NCI-H187 (cell line): ENCODE data around the gene INS.

ENCODE experiments used
- DNase-seq, 2 experiments: peaks; one replicate each; lab custom pipeline; 2025; lab: John Stamatoyannopoulos, UW

INS gene

DNA sequence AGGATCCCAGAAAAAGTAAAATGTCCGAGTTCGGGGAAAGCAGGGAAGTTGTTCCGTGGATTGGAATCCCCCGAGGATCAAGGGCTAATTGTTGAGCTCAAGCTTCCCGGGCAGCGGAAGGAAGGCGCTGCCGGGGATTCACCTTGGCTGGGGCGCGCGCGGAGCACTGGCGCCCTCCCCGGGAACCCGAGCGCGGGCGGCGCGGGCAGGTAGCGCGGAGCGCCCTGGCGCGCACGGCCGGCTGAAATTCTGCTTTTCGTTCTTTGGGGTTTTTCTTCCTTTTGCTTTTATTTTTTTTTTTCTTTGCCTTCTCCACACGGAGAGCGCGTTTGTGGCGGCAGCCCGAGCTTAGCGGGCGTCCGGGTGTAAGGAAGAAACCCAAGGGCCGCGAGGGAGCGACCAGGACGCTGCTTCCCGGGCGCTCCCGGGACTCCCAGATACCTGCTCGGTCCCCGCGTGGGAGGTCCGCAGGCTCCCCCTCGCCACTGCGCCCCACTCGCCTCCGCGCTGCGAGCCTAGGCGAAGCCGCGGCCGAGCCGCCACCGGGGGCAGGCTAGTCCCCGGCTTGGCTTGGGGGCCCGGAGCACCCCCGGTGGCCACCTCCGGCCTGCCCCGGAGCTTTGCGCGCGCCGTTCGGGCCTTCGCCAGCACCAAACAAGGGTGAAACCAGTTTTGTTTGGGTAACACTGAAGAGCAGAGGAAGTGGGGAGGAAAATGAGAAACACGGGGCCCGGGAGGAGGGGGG lies 17.0 kb downstream of the INS start:
- no peak for DNase-seq

DNA sequence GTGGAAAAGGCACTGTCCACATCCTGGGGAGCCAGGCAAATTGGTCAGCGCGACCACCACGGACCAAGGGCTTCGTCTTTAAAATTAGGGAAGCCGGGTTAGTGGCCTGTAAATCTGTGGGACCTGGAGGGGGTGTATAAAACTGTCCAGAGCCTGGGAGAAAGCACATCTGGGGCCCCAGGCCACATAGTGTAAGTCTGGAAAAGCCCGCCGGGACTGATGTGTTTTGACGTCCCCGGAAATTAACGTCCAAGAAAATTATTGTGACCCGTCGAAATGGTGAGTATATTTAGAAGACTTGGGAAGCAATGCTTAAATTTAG lies 17.6 kb downstream of the INS start:
- no peak for DNase-seq

DNA sequence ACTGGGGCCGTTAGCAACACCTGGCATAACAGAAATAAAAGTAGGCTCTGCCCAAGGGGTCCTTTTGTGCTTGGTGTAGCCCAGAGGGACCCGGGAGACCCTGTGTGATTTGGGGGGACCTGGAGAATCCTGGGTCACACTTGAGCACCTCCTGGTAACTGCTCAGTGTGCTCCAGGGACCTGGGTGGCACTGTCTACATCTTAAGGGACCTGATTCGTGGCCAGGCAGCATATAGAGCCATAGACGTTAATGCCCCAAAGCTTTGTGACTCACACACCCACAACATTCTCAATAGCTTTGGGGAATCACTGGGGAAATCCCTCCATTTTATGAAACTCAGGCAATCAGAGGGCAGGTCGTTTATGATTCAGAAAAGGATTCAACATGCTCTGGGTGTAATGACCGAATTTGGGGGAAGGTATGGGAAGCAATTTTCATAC lies 18.2 kb downstream of the INS start:
- DNase-seq, result no peak

DNA sequence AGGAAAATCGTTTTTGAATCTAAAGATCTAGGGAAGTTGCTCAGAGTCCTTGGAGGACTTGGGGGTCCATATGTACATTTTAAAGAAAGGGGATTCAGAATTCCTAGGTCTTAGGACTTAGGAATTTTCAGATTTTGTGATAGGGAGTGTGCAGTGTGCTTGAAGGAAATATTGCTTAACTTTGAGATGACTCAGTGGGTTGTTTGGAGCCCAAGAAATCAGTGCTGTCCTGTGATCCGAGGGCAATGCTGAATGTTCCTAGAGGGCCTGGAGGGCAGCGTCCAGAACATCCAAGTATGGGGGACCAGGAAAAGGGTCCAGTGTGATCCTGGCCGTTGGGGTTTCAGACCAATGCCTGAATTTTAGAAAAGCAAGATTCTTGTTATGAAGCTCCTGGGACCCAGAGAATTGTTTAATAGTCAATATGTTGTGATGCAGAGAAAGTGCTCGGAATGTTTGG lies 18.7 kb downstream of the INS start:
- no peak for DNase-seq

DNA sequence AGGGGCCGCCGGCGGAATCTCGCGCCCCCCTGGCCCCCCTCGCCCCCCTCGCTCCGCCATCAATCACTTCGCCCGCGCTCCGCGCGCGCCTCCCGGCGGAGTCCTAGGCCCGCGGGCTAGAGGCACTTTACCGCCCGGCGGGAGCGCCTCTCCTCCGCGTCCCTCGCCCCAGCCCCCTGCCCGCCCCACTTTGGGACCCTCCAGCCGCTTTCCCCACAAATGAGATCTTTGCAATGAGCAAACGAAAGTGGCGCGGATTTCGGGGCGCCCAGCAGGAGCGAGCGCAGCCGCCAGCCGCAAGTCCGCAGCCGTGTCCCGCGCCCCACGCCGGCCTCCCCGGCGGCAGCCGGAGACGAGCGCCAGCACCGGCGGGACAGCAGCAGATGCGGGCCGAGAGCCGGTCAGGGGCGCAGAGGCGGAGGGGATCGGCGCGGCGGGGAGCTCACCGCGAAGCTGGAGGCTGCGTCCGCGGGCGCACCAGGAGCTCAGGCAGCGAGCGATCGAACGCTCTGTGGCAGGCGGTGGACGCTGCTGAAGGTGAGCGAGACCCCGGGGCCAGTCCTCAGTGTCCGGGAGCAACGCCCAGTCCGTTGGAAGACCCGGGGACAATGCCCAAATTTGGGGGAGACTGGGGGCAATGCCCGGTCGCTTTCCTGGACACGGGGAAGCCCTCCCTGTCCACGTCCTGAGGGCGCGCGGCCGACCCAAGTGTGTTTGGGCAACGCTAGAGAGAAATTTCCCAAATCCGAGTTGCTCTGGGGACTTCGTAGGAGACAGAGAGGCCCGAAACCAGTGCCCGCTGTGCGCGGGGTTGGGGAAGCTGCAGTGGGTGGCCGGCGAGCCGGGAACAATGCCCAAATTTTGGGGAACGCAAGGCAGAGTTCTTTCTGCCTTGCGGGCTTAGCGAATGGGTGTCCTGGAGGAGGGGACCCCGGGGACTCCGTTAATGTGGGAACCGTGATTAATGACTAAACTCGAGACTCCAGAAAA lies 20.3 kb downstream of the INS start:
- DNase-seq, result no peak

DNA sequence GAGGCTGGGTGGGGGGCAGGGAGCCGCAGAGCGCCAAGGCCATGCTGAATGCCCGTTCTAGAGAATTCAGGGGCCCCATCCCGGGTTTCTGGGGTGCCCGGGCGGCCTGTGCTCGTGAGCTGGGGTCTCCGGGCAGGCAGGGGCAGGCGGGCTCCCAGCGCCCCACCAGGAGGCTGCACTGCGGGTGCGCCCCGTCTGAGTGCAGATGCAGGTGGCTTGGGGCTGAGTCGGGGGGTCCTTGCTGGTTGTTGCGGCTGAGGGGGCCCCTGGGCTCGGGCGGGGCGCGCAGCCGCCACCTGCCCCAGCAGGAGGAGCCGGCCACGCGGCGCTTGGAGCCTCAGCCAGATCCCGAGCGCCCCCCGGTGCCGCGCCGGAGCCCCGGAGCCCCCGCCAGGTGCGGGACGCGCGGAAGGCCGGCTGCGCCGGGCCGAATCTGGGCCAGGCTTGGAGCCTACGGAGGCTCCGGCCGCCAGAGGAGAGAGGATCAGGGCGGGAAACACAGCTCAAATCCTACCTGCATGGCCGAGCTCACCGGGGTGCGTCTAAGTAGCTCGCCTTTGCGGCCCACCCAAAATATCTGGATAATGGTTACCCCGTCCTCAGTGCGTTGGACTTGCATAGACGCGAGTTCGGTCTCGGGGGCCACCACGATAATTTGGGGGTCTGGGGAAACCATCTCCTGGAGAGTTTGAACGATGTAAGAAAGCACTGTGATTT lies 21.2 kb downstream of the INS start:
- DNase-seq, result no peak

DNA sequence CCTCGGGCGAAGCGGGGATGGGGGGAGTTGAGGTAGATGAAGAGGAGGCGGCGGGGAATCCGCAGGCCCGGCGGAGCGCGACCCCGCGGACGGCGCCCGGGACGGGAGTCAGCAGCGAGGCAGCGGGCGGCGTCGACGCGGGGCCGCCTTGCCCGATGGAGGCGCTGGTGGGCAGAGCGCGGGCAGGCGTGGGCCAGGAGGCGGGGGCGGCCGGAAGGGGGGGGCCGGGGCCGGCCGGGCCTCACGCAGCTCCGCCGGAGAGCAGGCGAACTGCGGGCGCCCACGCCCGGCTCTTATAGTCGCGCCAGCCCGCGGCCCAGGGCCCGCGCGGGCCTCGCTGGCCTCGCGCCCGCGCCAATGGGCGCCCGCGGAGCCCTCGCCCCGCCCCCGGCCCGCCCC lies 21.9 kb downstream of the INS start, which contains the start of gene IGF2:
TSS of gene IGF2 (minus strand) at position 267 of the 399 bp plus-strand sequence. CDS start 3,866 bp downstream, outside the sequence.
- no peak for DNase-seq

DNA sequence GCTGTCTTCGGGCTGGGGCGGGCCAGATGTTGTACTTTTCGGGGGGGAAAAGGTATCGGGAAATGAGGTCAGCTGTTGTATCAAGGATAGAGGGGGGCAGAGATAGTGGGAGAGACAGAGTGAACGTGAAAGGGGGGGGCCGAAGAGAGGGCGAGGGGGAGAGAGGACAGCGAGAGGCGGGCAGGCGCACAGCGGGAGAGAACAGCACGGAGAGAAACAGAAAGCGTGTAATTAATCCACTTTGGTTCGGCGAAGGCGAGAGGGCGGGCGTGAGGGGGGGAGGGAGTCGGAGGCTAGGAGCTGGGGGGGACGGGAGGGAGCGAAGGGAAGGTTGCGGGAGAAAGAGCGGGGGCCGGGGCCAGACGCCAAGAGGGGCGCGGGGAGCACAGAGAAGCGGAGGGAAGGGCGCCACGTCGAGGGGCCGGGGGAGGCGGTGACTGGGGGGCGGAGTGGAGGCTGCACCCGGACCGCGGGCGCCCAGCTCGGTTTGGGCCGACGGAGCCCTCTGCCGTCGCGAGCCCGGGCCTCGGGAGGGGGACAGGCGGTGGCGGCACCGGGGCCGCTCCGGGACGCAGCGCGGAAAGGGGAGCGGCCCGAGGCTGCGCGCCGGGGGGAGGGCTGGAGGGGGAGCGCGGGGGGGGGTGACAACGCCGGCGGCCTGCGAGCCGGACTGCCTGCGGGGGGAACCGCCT lies 22.4 kb downstream of the INS start:
- no peak for DNase-seq

DNA sequence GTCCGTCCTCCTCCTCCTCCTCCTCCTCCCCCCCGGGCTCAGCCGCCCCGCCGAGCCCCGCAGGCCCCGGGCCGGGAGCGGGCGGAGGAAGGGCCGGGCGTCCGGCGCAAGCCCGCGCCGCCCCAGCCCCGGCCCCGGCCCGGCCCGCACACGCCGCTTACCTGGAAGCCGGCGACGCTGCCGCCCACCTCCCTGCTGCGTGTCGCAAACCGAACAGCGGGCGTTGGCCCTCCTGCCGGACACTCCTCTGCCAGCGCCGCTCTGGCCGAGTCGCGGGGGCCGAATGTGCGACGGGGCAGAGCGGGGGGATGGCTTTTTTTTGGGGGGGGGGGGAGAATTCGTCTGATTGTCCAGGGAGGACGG lies 23.0 kb downstream of the INS start:
- DNase-seq, result no peak

DNA sequence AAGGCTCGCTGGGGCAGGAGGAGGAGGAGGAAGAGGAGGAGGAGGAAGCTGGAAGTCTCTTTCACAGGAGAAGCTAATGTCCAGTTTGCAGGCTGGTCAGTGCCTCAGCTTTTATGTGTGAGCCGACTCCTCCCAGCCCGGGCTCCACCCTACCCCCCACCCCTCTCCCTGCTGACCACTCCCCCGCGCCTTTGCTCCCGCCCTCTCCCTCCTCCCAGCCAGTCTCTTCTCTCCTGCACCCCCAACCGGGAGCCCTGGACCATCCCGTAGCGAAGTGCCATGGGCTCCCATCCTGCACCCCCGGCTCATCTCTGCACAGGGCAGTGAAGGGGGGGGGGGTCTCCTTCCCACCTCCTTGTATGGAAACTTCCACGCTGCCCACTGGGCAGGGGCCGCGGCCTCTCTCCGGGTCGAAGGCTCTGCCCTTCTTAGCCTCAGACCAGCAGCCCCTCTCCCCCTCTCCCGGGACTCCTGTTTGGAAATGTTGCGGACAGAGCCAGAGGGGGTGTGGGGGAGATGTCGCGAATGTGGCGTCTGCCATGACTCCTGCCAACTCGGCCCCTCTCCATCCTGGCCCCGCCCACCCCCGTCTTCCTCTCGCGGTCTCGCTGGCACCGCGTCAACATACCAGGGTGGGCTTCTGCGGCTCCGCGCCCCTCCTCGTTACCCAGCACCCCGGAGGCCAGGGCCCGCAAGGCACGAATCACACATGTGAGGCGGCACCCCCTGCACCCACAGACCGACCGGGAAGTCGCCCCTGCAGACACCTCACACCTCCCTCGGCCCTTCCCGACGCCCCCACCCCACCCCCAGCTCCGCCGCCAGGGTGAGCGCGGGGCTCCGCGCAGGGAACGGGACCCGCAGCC lies 23.6 kb downstream of the INS start:
- no peak for DNase-seq

DNA sequence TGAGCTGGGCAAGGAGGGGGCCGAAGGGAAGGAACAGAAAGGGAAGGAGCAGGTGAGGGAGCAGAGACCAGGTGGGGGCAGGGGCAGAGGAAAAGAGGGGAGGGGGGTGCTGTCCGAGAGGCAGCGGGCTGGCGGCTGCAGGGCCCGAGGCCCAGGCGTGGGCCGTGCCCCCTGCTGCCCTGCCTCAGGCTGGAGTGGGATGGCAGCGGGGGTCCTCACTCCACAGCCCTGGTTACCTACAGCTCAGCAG lies 24.1 kb downstream of the INS start:
- no peak for DNase-seq

DNA sequence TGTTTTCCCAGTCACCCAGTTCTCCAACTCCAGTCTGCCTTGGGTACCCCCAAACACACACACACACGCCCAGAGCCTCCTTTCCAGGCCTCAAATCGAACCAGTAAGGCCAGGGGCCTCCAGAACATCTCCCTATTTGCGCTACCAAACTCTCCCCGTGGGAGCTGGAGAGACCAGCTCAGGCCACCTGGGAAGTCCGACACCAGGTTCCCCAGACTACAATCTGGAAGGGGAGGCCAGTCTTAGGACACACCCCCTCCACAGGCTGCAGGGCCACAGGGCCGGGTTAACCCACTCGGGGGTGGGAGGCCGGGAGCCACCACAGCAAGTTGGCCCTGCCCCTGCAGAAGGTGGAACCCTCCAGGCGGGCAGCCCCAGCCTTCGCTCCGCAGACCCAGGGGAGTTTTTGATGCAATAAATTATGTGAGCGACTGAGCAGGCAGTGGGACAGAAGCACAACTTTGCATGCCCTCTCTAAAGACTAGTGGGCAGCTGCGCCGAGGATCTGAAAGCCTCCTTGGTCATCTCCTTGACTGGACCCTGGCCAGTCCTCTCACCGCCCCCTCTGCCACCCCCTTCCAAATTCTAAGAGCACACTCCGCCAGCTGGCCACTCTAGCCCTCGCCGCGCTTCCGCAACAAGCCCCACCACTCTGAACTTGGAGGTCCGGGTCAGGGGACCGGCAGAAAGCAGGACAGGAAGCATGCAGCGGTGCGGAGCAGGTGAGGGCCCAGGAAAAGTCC lies 24.6 kb downstream of the INS start:
- DNase-seq, result no peak

DNA sequence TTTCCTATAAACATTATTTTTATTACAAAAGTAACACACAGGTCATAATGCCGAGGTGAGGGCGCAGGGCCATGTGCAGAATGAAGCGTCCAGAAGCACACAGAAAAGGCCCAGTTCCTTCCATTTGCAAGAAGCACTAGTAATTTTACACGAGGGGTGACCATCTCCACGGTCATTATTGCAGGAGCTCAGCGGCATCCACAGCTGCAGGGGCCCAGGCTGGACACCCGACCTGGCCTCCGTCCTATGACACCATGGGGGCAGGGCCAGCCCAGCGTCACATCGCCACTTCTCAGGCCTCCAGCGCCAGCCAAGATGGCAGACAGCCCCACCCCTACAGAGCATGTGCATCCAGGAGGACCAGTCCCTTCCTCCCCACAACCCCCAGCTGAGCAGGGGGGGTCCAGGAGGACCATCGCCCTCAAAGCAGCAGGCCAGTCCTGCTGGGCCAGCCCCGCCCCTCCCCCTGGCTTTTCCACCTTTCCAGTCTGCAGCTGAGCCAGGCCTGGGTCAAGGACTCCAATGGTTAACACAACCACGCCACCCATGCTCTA lies 25.3 kb downstream of the INS start:
- no peak for DNase-seq

DNA sequence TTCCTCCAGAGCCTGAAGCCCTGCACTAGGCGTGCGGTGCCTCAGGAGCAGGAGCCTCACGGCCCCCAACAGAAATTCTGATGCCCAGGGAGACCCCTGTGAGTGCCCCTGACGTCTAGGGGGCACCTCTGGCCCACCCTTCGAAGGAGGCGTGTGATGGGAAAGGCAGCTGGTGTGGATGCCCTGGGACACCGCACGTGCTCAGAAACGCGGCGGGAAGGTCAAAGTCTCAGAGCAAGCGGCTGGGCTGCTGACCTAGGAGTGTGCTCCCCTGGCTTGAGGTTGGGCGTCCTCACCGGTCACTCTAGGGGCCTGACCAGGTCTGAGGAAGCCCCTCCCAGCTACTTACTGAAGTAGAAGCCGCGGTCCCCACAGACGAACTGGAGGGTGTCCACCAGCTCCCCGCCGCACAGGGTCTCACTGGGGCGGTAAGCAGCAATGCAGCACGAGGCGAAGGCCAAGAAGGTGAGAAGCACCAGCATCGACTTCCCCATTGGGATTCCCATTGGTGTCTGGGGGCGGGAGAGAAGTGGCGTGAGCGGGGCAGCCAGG lies 25.9 kb downstream of the INS start:
- DNase-seq, result no peak

DNA sequence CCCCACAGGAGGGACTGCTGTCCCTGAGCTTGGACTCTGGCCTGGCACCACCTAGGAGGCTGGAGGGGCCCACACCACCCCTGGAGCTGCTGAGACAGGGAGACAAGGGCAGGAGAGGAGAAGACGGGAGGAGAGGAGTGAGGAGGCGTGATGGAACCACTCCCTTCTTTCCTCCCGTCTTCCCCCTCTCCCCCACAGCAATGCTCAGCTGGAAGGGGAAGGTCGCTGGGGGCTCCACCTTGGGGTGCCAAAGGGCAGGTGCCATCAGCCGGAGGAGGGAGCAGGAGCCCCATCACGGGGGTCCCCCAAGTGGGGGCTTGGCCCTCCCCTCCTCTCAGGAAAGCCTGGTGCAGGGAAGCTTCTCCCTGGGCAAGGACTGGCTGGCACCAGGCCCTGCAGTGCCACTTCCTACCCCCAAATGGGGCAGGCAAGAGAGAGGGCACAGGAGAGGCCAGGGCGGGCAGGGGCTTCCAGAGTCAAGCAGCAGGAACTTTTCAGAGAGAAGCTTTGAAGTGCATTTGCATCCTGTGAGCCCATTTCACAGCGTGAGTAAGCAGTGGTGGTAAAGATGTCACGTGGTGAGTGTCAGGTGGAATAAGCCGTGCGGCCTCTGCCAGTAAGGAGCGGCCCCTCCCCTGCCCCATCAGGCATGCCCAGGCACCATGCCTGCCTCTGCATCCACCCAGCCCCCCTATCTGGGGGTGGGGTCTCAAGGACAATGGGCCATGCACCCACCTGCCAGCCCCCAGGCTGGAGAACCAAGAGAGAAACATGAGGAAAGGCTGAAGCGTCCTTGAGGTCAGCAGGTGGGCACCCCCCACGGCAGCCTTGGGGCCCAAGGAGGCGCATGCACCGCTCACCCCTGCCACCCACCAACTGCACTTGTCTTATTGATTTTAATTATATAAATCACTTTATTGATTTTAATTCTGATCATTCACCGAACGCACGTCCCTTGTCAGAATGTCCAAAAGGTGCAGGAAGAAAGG lies 26.7 kb downstream of the INS start:
- DNase-seq, result no peak

DNA sequence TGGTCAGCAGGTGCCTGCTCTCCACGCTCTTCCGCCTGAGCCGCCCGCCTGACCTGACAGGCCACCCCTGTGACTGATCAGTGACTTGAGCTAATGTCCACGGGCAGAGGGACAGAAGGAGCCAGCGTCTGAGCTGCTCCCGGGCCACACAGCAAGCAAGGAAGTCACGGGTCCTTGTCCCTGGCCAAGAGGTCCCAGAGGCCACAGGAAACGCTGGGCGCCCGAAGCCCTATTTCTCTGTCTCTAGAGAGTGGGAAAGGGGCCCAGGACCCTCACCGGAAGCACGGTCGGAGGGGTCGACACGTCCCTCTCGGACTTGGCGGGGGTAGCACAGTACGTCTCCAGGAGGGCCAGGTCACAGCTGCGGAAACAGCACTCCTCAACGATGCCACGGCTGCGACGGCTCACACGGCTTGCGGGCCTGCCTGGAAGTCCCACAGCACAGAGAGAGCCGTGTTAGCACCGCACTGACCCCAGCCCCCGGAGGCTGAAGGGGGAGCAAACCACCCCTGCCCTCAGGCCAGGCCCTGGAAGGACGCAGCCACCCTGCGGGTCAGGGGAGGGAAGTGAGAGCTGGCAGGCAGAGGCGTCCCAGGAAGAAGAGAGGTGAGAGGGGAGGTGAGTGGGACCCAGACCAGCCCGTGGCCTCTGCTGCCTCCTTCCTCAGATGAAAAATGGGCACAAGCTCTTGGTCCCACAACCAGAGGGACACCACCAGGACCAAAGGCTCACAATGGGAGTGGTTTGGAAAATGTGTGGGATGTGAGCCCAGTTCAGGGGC lies 27.6 kb downstream of the INS start:
- DNase-seq, result no peak

DNA sequence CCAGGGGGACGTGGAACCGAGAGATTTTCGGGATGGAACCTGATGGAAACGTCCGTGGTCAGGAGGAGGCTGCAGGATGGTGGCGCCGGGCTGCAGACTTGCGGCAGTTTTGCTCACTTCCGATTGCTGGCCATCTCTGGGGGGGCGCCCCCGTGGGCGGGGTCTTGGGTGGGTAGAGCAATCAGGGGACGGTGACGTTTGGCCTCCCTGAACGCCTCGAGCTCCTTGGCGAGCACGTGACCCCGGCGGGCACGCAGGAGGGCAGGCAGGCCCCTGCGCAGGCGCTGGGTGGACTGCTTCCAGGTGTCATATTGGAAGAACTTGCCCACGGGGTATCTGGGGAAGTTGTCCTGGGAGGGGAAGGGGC lies 28.2 kb downstream of the INS start:
- no peak for DNase-seq

DNA sequence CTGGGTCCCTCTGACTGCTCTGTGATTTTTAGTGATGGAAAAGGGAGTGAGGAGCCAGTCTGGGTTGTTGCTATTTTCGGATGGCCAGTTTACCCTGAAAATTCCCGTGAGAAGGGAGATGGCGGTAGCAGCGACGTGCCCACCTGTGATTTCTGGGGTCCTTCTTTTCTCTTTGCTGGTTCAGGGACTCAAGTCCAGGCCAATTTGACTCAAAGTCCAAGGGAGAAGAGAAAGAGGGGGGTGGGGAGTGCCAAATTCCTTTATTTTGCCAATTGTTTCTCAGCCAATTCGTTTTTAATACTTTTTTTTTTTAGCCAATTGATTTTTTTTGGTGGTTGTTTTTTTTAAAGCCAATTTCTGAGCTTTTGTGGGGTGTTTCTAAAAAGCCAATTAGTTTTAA lies 28.8 kb downstream of the INS start:
- DNase-seq, result no peak
